ENCODE data around the gene DCHS1. TPM values are rescaled to one million over a fixed set of nuclear protein-coding genes. Genes with fewer than 3 reads are reported as not detected.
"Not testable (repeated sequence)": the region's sequence is repeated elsewhere in the genome, so short reads cannot be mapped to it uniquely, and the experiment has no call there.

Gene DCHS1
- total and polyA plus RNA-seq, 9 of the 15 experiments (the other 6 are each of a cell fraction or from before 2014, with no cell fraction given), result 0.04 to 0.49 (median 0.14) TPM; not detected in 2

DNA sequence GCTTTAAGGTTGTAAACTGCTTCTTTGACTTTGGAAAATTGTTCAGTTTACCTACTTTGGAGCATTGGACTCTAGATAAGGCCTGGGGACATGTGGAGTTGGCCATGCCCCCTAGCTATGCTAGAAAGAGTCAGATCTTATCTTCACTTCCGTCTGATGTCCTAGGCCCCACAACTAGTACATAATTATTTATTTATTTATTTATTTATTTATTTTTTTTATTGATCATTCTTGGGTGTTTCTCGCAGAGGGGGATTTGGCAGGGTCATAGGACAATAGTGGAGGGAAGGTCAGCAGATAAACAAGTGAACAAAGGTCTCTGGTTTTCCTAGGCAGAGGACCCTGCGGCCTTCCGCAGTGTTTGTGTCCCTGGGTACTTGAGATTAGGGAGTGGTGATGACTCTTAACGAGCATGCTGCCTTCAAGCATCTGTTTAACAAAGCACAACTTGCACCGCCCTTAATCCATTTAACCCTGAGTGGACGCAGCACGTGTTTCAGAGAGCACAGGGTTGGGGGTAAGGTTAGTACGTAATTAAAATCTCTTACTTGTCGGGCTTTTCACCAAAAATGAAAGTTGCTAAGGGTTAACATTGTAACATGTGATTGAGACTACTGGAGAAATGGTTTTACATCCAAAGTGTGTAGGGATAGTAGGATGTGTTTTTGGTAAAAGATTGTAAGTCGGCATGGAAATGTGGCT is 35.0 kb upstream of the DCHS1 start:
- peak in 1 of 4 experiments; percentile 79 for DNase-seq (ENCODE audit: extremely low read depth in 1 of 4, low spot score in 3 of 4)
- in situ Hi-C loops (cut with MboI); TF ChIP-seq ATF3 (CRISPR knock-in tag; conservative IDR thresholded peaks at IDR 0.05); TOE1 (CRISPR knock-in tag; IDR thresholded peaks at IDR 0.05; ENCODE audit: borderline replicate concordance, low read depth): not testable (repeated sequence)
- TF ChIP-seq SMARCC2 (IDR thresholded peaks at IDR 0.05; ENCODE audit: low read depth) (peak; percentile 67), CREB3 (tag; conservative IDR thresholded peaks at IDR 0.05; ENCODE audit: low read depth) (0 out of 2 replicates have a peak, but pooled peaks have one; percentile 32), NKRF (IDR thresholded peaks at IDR 0.05; ENCODE audit: borderline replicate concordance) (peak; percentile 86), POLR2B (IDR thresholded peaks at IDR 0.05; ENCODE audit: low read depth, partially characterized antibody) (peak; percentile 57), KLF6 (CRISPR knock-in tag; IDR thresholded peaks at IDR 0.05; ENCODE audit: borderline replicate concordance) (0 out of 2 replicates have a peak, but pooled peaks have one; percentile 32), ATF3 (IDR thresholded peaks at IDR 0.05) (peak; percentile 48), EP300 (IDR thresholded peaks at IDR 0.05; ENCODE audit: low read length) (0 out of 2 replicates have a peak, but pooled peaks have one; percentile 22), NFIC (IDR thresholded peaks at IDR 0.05) (peak; percentile 31; the same call in 1 of the 2 replicates), HLTF (IDR thresholded peaks at IDR 0.05) (0 out of 2 replicates have a peak, but pooled peaks have one; percentile 27), TCF3 (CRISPR knock-in tag; IDR thresholded peaks at IDR 0.05) (peak; percentile 40), PML (IDR thresholded peaks at IDR 0.05; ENCODE audit: low read length) (0 out of 2 replicates have a peak, but pooled peaks have one; percentile 11), TOE1 (IDR thresholded peaks at IDR 0.05; ENCODE audit: borderline replicate concordance) (peak; percentile 68; the same call in 1 of the 2 replicates), NCOR1 (IDR thresholded peaks at IDR 0.05) (peak; percentile 70)
- TF ChIP-seq, protein P1, sequence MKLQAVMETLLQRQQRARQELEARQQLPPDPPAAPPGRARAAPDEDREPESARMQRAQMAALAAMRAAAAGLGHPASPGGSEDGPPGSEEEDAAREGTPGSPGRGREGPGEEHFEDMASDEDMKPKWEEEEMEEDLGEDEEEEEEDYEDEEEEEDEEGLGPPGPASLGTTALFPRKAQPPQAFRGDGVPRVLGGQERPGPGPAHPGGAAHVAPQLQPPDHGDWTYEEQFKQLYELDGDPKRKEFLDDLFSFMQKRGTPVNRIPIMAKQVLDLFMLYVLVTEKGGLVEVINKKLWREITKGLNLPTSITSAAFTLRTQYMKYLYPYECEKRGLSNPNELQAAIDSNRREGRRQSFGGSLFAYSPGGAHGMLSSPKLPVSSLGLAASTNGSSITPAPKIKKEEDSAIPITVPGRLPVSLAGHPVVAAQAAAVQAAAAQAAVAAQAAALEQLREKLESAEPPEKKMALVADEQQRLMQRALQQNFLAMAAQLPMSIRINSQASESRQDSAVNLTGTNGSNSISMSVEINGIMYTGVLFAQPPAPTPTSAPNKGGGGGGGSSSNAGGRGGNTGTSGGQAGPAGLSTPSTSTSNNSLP (IDR thresholded peaks at IDR 0.05; ENCODE audit: borderline replicate concordance, low read depth, low read length), result 0 out of 2 replicates have a peak, but pooled peaks have one; percentile 12

More for the DNA sequence above, 35.0 kb upstream of the DCHS1 start:
- Histone ChIP-seq H3K27ac (ENCODE audit: extremely low read depth, low read depth, low read length) (peak overlapping the region; percentile 71), H2AFZ (ENCODE audit: low read depth, low read length) (peak overlapping the region; percentile 63), H3K4me3 (peak overlapping the region; percentile 3; the same call in 1 of the 2 replicates), H3K79me2 (ENCODE audit: control insufficient read depth, insufficient read depth, low read length) (peaks cover 25% of the 10 kb centered on the region), H3K4me1 (replicated peaks in 1 of 2; ENCODE audit: control insufficient read depth in 2 of 2, insufficient read depth in 2 of 2, low read length in 2 of 2) (peaks cover 0 to 18% of the 10 kb centered on the region in 2 experiments; a peak in 3 of 5 replicates), H3K9ac (ENCODE audit: insufficient read depth in 1 of 2, low read depth in 2 of 2, low read length in 2 of 2) (peak overlapping the region in 1 of 2 experiments; percentile 76; a peak in 2 of 4 replicates), H3K36me3 (ENCODE audit: control insufficient read depth, insufficient read depth, low read length) (peaks cover 14% of the 10 kb centered on the region), H3K4me2 (ENCODE audit: insufficient read depth, low read length) (peak overlapping the region; percentile 62)
- BruUV-seq (replicated peaks); intact Hi-C loops (cut with micrococcal nuclease); H4K20me1 ChIP-seq (replicated peaks; ENCODE audit: control insufficient read depth, insufficient read depth, low read length); CTCF ChIA-PET (ENCODE audit: low intra/inter-chr PET ratio); H3K27me3 ChIP-seq (ENCODE audit: control insufficient read depth in 2 of 2, insufficient read depth in 2 of 2, low read length in 2 of 2); H3K9me1 ChIP-seq (ENCODE audit: control insufficient read depth, insufficient read depth, low read length); H3K9me3 ChIP-seq (replicated peaks; ENCODE audit: control insufficient read depth, insufficient read depth, low read depth, low read length): not testable (repeated sequence)
- POLR2A ChIA-PET, result interaction anchor here (0.8 to 4.0 kb wide), 2 partner anchors 16 to 79 kb away, joined by 3 to 11 read pairs; partner anchors contain the start of gene TAF10
- ATAC-seq (peak; percentile 62), FAIRE-seq (peak; percentile 59)
- 2% methylated on average over 6 of the region's 11 CpGs for WGBS (ENCODE audit: insufficient coverage, low coverage, missing lambda C conversion rate)

Data from K562 (cell line).